GM23338 (cell line): Measurements from ENCODE around the gene CPHXL.

Experiments used
- CREB1 ChIP-seq: fragments of 250-450 bp; sonication (Bioruptor Pico); IDR thresholded peaks from 2 replicates; pipeline ENCODE4 v1.5.0; 2020; ENCODE audit warnings: low read depth, mild to moderate bottlenecking, moderate library complexity
- EZH2 ChIP-seq: fragments of 200-600 bp; sonication (generic); IDR thresholded peaks from one replicate; pipeline ENCODE4 v1.8.0; 2017; ENCODE audit warnings: antibody characterized with exemption, mild to moderate bottlenecking, low read depth; ENCODE audit not compliant: unreplicated experiment
- EZH2phosphoT487 ChIP-seq: fragments of 200-600 bp; sonication (generic); IDR thresholded peaks from one replicate; pipeline ENCODE4 v1.8.1; 2018; ENCODE audit warnings: antibody characterized with exemption; ENCODE audit not compliant: unreplicated experiment
- JUNB ChIP-seq: IDR thresholded peaks from one replicate; pipeline ENCODE4 v1.6.1; 2016; ENCODE audit warnings: antibody characterized with exemption; ENCODE audit not compliant: unreplicated experiment
- NANOG ChIP-seq: IDR thresholded peaks from 2 replicates; pipeline ENCODE4 v1.6.1; 2016; ENCODE audit warnings: antibody characterized with exemption, borderline replicate concordance
- POLR2AphosphoS5 ChIP-seq: IDR thresholded peaks from 2 replicates; pipeline ENCODE4 v1.6.1; 2016; ENCODE audit warnings: antibody characterized with exemption, low read depth
- STAT1 ChIP-seq: IDR thresholded peaks from one replicate; pipeline ENCODE4 v1.6.1; 2016; ENCODE audit warnings: antibody characterized with exemption; ENCODE audit not compliant: unreplicated experiment
- ZNF114 ChIP-seq: fragments of 250-450 bp; sonication (Bioruptor Pico); IDR thresholded peaks from 2 replicates; pipeline ENCODE4 v1.5.0; 2020; ENCODE audit warnings: mild to moderate bottlenecking, moderate library complexity
- ZNF331 ChIP-seq: fragments of 250-450 bp; sonication (Bioruptor Pico); IDR thresholded peaks from 2 replicates; pipeline ENCODE4 v1.5.0; 2020; ENCODE audit warnings: low read depth, mild to moderate bottlenecking, moderate library complexity
- TF ChIP-seq, protein P1 (sequence below), 2 experiments: fragments of 200-600 bp in 1 of 2; sonication (generic) in 1 of 2; conservative IDR thresholded peaks; 2 replicates each; pipeline versions ENCODE4 v1.5.1 to v1.6.1; 2016 to 2017; ENCODE audit warnings: antibody characterized with exemption in 2 of 2, low read depth in 2 of 2, mild to moderate bottlenecking in 2 of 2, moderate library complexity in 1 of 2
- TF ChIP-seq, protein P2 (sequence below): IDR thresholded peaks from 2 replicates; pipeline ENCODE4 v1.6.1; 2016; ENCODE audit warnings: antibody characterized with exemption
- TF ChIP-seq, protein P3 (sequence below): IDR thresholded peaks from one replicate; pipeline ENCODE4 v1.6.1; 2018; ENCODE audit warnings: antibody characterized with exemption; ENCODE audit not compliant: unreplicated experiment

DNA sequence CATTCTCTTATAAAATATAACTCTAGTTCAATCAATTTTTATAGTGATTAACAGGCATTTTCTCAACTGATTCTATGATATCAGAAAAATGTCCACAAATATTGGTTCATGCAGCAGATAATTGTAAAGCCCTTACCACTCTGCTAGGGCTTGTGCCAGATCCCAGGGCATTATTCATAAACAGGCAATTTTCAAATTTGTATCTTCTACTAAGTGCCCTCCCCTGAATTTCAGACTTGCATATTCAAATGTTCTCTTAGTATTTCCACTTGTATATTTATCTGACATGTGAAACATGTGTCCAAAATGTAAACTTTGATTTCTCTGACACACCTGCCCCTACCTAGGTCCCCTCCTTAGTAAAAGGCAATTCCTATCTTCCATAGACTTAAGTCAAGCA lies 58.8 kb downstream of the CPHXL start:
- TF ChIP-seq, protein P1, sequence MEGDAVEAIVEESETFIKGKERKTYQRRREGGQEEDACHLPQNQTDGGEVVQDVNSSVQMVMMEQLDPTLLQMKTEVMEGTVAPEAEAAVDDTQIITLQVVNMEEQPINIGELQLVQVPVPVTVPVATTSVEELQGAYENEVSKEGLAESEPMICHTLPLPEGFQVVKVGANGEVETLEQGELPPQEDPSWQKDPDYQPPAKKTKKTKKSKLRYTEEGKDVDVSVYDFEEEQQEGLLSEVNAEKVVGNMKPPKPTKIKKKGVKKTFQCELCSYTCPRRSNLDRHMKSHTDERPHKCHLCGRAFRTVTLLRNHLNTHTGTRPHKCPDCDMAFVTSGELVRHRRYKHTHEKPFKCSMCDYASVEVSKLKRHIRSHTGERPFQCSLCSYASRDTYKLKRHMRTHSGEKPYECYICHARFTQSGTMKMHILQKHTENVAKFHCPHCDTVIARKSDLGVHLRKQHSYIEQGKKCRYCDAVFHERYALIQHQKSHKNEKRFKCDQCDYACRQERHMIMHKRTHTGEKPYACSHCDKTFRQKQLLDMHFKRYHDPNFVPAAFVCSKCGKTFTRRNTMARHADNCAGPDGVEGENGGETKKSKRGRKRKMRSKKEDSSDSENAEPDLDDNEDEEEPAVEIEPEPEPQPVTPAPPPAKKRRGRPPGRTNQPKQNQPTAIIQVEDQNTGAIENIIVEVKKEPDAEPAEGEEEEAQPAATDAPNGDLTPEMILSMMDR (conservative IDR thresholded peaks at IDR 0.05; ENCODE audit: low read depth in 2 of 2) = no peak
- no peak for TF ChIP-seq ZNF114 (CRISPR knock-in tag)
- TF ChIP-seq, protein P2, sequence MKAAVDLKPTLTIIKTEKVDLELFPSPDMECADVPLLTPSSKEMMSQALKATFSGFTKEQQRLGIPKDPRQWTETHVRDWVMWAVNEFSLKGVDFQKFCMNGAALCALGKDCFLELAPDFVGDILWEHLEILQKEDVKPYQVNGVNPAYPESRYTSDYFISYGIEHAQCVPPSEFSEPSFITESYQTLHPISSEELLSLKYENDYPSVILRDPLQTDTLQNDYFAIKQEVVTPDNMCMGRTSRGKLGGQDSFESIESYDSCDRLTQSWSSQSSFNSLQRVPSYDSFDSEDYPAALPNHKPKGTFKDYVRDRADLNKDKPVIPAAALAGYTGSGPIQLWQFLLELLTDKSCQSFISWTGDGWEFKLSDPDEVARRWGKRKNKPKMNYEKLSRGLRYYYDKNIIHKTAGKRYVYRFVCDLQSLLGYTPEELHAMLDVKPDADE = no peak
- no peak for TF ChIP-seq POLR2AphosphoS5
- TF ChIP-seq EZH2 = no peak
- no peak for TF ChIP-seq EZH2phosphoT487
- TF ChIP-seq, protein P3, sequence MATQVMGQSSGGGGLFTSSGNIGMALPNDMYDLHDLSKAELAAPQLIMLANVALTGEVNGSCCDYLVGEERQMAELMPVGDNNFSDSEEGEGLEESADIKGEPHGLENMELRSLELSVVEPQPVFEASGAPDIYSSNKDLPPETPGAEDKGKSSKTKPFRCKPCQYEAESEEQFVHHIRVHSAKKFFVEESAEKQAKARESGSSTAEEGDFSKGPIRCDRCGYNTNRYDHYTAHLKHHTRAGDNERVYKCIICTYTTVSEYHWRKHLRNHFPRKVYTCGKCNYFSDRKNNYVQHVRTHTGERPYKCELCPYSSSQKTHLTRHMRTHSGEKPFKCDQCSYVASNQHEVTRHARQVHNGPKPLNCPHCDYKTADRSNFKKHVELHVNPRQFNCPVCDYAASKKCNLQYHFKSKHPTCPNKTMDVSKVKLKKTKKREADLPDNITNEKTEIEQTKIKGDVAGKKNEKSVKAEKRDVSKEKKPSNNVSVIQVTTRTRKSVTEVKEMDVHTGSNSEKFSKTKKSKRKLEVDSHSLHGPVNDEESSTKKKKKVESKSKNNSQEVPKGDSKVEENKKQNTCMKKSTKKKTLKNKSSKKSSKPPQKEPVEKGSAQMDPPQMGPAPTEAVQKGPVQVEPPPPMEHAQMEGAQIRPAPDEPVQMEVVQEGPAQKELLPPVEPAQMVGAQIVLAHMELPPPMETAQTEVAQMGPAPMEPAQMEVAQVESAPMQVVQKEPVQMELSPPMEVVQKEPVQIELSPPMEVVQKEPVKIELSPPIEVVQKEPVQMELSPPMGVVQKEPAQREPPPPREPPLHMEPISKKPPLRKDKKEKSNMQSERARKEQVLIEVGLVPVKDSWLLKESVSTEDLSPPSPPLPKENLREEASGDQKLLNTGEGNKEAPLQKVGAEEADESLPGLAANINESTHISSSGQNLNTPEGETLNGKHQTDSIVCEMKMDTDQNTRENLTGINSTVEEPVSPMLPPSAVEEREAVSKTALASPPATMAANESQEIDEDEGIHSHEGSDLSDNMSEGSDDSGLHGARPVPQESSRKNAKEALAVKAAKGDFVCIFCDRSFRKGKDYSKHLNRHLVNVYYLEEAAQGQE = no peak
- no peak for TF ChIP-seq STAT1
- TF ChIP-seq CREB1 (CRISPR knock-in tag) = no peak
- TF ChIP-seq NANOG = no peak
- TF ChIP-seq JUNB = no peak
- TF ChIP-seq ZNF331 (CRISPR knock-in tag) = no peak
